ENCODE data around the gene DMAP1. TPM values are rescaled to one million over a fixed set of nuclear protein-coding genes. Genes with fewer than 3 reads are reported as not detected.

Gene DMAP1
- polyA plus RNA-seq, 1 donor (not counting 4 experiments of a cell fraction or from before 2014, with no cell fraction given) = 27.2 TPM

DNA sequence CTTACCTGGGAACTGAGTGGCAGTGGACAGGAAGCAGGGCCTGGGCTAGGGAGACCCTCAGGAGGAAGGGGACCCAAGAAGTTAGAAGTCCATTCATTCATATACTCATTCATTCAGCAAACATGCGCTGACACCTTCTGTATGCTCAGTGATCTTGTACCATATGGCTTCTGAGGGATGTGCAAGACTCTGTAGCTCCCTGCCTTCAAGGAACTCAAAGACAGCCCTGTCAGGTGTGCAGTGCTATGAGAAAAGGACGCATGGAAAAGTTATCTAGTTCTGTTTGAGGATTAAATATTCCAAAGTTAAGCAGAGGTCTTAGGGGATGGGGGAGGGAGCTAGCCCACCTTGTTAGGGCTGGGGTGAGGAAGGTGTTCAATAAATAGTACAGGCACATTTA, 12.5 kb downstream of the DMAP1 start:
- Histone ChIP-seq H2AFZ (ENCODE audit: control insufficient read depth, low read length) (no peak overlapping the region), H3K4me1 (ENCODE audit: control insufficient read depth, extremely low read depth, insufficient read depth, low read length) (no peaks in the 10 kb centered on the region), H3K27me3 (ENCODE audit: control insufficient read depth, extremely low read depth, insufficient read depth, low read length) (no peaks in the 10 kb centered on the region), H3K79me2 (ENCODE audit: control insufficient read depth, insufficient read depth, low read length) (no peaks in the 10 kb centered on the region), H3K4me3 (ENCODE audit: control insufficient read depth in 2 of 3, extremely low read depth in 1 of 3, insufficient read depth in 2 of 3, low read depth in 1 of 3, low read length in 3 of 3) (no peak overlapping the region), H3K9me1 (ENCODE audit: control insufficient read depth, extremely low read depth, insufficient read depth, low read length) (no peaks in the 10 kb centered on the region), H3K9ac (ENCODE audit: control insufficient read depth, extremely low read depth, insufficient read depth, low read length) (no peak overlapping the region), H3K4me2 (ENCODE audit: control insufficient read depth, extremely low read depth, insufficient read depth, low read depth, low read length) (no peak overlapping the region), H3K9me3 (ENCODE audit: control insufficient read depth, low read depth, low read length) (no peaks in the 10 kb centered on the region), H3K27ac (ENCODE audit: control insufficient read depth, insufficient read depth, low read length) (no peak overlapping the region), H3K36me3 (ENCODE audit: control insufficient read depth in 2 of 2, extremely low read depth in 1 of 2, insufficient read depth in 2 of 2, low read length in 2 of 2) (peaks cover 0 to 13% of the 10 kb centered on the region in 2 experiments), H4K20me1 (ENCODE audit: control insufficient read depth, extremely low read depth, insufficient read depth, low read length) (no peaks in the 10 kb centered on the region)
- dilution Hi-C loops (cut with MboI; ENCODE audit: extremely low pct_ligation_motif_present, low sequenced_read_pairs) = no loop called here
- DNase-seq (ENCODE audit: low read depth, low spot score) (no peak), FAIRE-seq (no peak)
- TF ChIP-seq EZH2 (IDR thresholded peaks at IDR 0.05; ENCODE audit: low read length) = no peak
- TF ChIP-seq, protein P1, sequence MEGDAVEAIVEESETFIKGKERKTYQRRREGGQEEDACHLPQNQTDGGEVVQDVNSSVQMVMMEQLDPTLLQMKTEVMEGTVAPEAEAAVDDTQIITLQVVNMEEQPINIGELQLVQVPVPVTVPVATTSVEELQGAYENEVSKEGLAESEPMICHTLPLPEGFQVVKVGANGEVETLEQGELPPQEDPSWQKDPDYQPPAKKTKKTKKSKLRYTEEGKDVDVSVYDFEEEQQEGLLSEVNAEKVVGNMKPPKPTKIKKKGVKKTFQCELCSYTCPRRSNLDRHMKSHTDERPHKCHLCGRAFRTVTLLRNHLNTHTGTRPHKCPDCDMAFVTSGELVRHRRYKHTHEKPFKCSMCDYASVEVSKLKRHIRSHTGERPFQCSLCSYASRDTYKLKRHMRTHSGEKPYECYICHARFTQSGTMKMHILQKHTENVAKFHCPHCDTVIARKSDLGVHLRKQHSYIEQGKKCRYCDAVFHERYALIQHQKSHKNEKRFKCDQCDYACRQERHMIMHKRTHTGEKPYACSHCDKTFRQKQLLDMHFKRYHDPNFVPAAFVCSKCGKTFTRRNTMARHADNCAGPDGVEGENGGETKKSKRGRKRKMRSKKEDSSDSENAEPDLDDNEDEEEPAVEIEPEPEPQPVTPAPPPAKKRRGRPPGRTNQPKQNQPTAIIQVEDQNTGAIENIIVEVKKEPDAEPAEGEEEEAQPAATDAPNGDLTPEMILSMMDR (optimal IDR thresholded peaks at IDR 0.05 in 1 of 3, IDR thresholded peaks at IDR 0.05 in 1 of 3, conservative IDR thresholded peaks at IDR 0.05 in 1 of 3; ENCODE audit: extremely low read depth in 1 of 3, insufficient read depth in 2 of 3, low read length in 3 of 3) = no peak

GRCh38 chr1:44227211-44227610, 13.9 kb downstream of the DMAP1 start:
- Histone ChIP-seq H3K36me3 (ENCODE audit: control insufficient read depth in 2 of 2, extremely low read depth in 1 of 2, insufficient read depth in 2 of 2, low read length in 2 of 2) (peaks cover 2 to 4% of the 10 kb centered on the region in 2 experiments), H3K79me2 (ENCODE audit: control insufficient read depth, insufficient read depth, low read length) (no peaks in the 10 kb centered on the region), H3K4me2 (ENCODE audit: control insufficient read depth, extremely low read depth, insufficient read depth, low read depth, low read length) (no peak overlapping the region), H3K27ac (ENCODE audit: control insufficient read depth, insufficient read depth, low read length) (no peak overlapping the region), H3K27me3 (ENCODE audit: control insufficient read depth, extremely low read depth, insufficient read depth, low read length) (no peaks in the 10 kb centered on the region), H2AFZ (ENCODE audit: control insufficient read depth, low read length) (no peak overlapping the region), H3K9me3 (ENCODE audit: control insufficient read depth, low read depth, low read length) (no peaks in the 10 kb centered on the region), H3K9ac (ENCODE audit: control insufficient read depth, extremely low read depth, insufficient read depth, low read length) (no peak overlapping the region), H3K4me1 (ENCODE audit: control insufficient read depth, extremely low read depth, insufficient read depth, low read length) (no peaks in the 10 kb centered on the region), H4K20me1 (ENCODE audit: control insufficient read depth, extremely low read depth, insufficient read depth, low read length) (no peaks in the 10 kb centered on the region), H3K4me3 (ENCODE audit: control insufficient read depth in 2 of 3, extremely low read depth in 1 of 3, insufficient read depth in 2 of 3, low read depth in 1 of 3, low read length in 3 of 3) (no peak overlapping the region), H3K9me1 (ENCODE audit: control insufficient read depth, extremely low read depth, insufficient read depth, low read length) (no peaks in the 10 kb centered on the region)
- TF ChIP-seq, protein P1 (optimal IDR thresholded peaks at IDR 0.05 in 1 of 3, IDR thresholded peaks at IDR 0.05 in 1 of 3, conservative IDR thresholded peaks at IDR 0.05 in 1 of 3; ENCODE audit: extremely low read depth in 1 of 3, insufficient read depth in 2 of 3, low read length in 3 of 3) = no peak
- TF ChIP-seq EZH2 (IDR thresholded peaks at IDR 0.05; ENCODE audit: low read length) = no peak
- dilution Hi-C loops (cut with MboI; ENCODE audit: extremely low pct_ligation_motif_present, low sequenced_read_pairs) = no loop called here
- DNase-seq (ENCODE audit: low read depth, low spot score) = no peak
- FAIRE-seq = no peak
